H1 (cell line): ENCODE measurements around the gene HYLS1.

ENCODE experiments used
- EZH2 ChIP-seq: fragments of 200-600 bp; sonication (generic); IDR thresholded peaks from 2 replicates; pipeline ENCODE4 v1.7.1; 2012; ENCODE audit warnings: low read depth, mild to moderate bottlenecking, moderate library complexity, low read length, inconsistent platforms; ENCODE audit not compliant: severe bottlenecking
- GTF2F1 ChIP-seq: IDR thresholded peaks from 2 replicates; pipeline ENCODE4 v1.6.1; 2012; ENCODE audit warnings: low read depth, low read length, improper control_type of control experiment, borderline replicate concordance
- HDAC2 ChIP-seq, 2 experiments: fragments of 300-600 bp in 1 of 2; sonication (generic) in 1 of 2; IDR thresholded peaks; 2 replicates each; pipeline ENCODE4 v1.6.1; 2011 to 2012; ENCODE audit warnings: low read depth in 2 of 2, low read length in 2 of 2, mild to moderate bottlenecking in 2 of 2, moderate library complexity in 2 of 2, borderline replicate concordance in 1 of 2, inconsistent platforms in 1 of 2
- JUND ChIP-seq: IDR thresholded peaks from 2 replicates; pipeline ENCODE4 v1.6.1; 2011; ENCODE audit warnings: mild to moderate bottlenecking, improper control_type of control experiment, low read length
- POLR2A ChIP-seq, 2 experiments: IDR thresholded peaks; 1 replicate in 1 of 2; 2 replicates in 1 of 2; pipeline ENCODE4 v1.6.1; 2011; ENCODE audit warnings: low read depth in 2 of 2, low read length in 2 of 2, mild to moderate bottlenecking in 2 of 2; ENCODE audit errors: control extremely low read depth in 1 of 2
- POLR2AphosphoS5 ChIP-seq: IDR thresholded peaks from 2 replicates; pipeline ENCODE4 v1.6.1; 2011; ENCODE audit warnings: low read depth, low read length
- SIRT6 ChIP-seq: IDR thresholded peaks from one replicate; pipeline ENCODE4 v1.7.1; 2012; ENCODE audit warnings: low read length, inconsistent platforms
- SIX5 ChIP-seq: IDR thresholded peaks from 2 replicates; pipeline ENCODE4 v1.6.1; 2011; ENCODE audit warnings: mild to moderate bottlenecking, low read depth, low read length
- TEAD4 ChIP-seq: IDR thresholded peaks from 2 replicates; pipeline ENCODE4 v1.6.1; 2012; ENCODE audit warnings: low read depth, low read length, inconsistent platforms, mixed read lengths
- TF ChIP-seq, protein P1 (sequence below): IDR thresholded peaks from 2 replicates; pipeline ENCODE4 v1.6.1; 2012; ENCODE audit warnings: inconsistent platforms
- TF ChIP-seq, protein P2 (sequence below), 3 experiments: IDR thresholded peaks; 1 replicate in 2 of 3; 2 replicates in 1 of 3; pipeline versions ENCODE4 v1.5.1 to v1.6.1; 2011; ENCODE audit warnings: low read length in 3 of 3, mild to moderate bottlenecking in 3 of 3, inconsistent platforms in 2 of 3, low read depth in 1 of 3, moderate library complexity in 1 of 3; ENCODE audit not compliant: insufficient read depth in 1 of 3; ENCODE audit errors: control extremely low read depth in 1 of 3
- TF ChIP-seq, protein P3 (sequence below): IDR thresholded peaks from 2 replicates; pipeline ENCODE4 v1.6.1; 2011; ENCODE audit warnings: low read length, improper control_type of control experiment
- TF ChIP-seq, protein P4 (sequence below): IDR thresholded peaks from 2 replicates; pipeline ENCODE4 v1.6.1; 2011; ENCODE audit warnings: low read depth, mild to moderate bottlenecking, low read length; ENCODE audit not compliant: insufficient read depth

DNA sequence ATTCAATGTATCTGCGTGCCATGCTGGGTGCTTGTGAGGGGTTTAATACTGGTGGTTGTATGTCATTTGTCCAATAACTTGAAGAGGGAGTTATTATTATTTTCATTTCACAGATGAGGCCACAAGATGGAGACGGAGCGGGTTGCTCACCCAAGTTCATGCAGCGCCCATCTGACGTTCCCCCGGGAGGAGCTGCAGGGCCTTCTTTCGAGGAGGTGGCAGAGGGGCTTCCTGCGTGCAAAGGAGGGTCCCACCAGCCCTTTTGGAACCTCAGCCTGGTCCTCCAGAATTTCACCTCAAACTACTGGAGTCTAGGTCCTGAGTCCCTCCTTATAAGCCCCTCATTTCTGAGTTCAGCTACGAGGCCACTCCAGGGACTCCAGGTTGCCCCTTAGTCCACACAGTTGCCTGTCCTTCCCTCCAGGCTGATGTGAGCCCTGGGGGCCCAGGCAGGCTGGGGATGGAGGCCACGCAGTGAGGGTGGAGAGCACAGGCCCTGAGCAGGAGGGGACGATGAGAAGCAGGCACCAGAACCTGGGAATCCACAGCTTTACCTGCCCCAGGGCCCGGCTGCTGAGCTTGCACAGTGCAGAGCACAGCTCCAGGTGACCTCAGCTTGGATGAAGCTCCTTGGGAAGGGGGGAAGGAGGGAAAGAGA lies 55.4 kb downstream of the HYLS1 start:
- TF ChIP-seq GTF2F1 (no peak), EZH2 (no peak), POLR2A (IDR thresholded peaks at IDR 0.05; ENCODE audit: control extremely low read depth in 1 of 2, low read depth in 2 of 2, low read length in 2 of 2) (no peak), SIX5 (no peak), POLR2AphosphoS5 (no peak), HDAC2 (IDR thresholded peaks at IDR 0.05; ENCODE audit: borderline replicate concordance in 1 of 2, low read depth in 2 of 2, low read length in 2 of 2) (no peak), SIRT6 (no peak), TEAD4 (no peak), JUND (no peak)
- TF ChIP-seq, protein P1, sequence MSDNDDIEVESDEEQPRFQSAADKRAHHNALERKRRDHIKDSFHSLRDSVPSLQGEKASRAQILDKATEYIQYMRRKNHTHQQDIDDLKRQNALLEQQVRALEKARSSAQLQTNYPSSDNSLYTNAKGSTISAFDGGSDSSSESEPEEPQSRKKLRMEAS = no peak
- TF ChIP-seq, protein P2, sequence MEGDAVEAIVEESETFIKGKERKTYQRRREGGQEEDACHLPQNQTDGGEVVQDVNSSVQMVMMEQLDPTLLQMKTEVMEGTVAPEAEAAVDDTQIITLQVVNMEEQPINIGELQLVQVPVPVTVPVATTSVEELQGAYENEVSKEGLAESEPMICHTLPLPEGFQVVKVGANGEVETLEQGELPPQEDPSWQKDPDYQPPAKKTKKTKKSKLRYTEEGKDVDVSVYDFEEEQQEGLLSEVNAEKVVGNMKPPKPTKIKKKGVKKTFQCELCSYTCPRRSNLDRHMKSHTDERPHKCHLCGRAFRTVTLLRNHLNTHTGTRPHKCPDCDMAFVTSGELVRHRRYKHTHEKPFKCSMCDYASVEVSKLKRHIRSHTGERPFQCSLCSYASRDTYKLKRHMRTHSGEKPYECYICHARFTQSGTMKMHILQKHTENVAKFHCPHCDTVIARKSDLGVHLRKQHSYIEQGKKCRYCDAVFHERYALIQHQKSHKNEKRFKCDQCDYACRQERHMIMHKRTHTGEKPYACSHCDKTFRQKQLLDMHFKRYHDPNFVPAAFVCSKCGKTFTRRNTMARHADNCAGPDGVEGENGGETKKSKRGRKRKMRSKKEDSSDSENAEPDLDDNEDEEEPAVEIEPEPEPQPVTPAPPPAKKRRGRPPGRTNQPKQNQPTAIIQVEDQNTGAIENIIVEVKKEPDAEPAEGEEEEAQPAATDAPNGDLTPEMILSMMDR (IDR thresholded peaks at IDR 0.05; ENCODE audit: control extremely low read depth in 1 of 3, insufficient read depth in 1 of 3, low read depth in 1 of 3, low read length in 3 of 3) = no peak
- TF ChIP-seq, protein P3, sequence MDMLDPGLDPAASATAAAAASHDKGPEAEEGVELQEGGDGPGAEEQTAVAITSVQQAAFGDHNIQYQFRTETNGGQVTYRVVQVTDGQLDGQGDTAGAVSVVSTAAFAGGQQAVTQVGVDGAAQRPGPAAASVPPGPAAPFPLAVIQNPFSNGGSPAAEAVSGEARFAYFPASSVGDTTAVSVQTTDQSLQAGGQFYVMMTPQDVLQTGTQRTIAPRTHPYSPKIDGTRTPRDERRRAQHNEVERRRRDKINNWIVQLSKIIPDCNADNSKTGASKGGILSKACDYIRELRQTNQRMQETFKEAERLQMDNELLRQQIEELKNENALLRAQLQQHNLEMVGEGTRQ = no peak
- TF ChIP-seq, protein P4, sequence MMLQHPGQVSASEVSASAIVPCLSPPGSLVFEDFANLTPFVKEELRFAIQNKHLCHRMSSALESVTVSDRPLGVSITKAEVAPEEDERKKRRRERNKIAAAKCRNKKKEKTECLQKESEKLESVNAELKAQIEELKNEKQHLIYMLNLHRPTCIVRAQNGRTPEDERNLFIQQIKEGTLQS = no peak
